Neuronal stem cell (in vitro differentiated cells): Measurements from ENCODE around the gene MRGPRE.

Source experiments
- DNase-seq: peaks from one replicate; pipeline ENCODE4 v3.0.0-alpha.2; 2013; ENCODE audit warnings: low spot score
- H2AFZ ChIP-seq: one replicate; pipeline ENCODE4 v1.6.1; 2013; ENCODE audit warnings: mild to moderate bottlenecking, low read length, inconsistent platforms
- H2AK5ac ChIP-seq: 2 replicates; pipeline ENCODE4 v1.6.1; 2013; ENCODE audit warnings: low read depth, mild to moderate bottlenecking, inconsistent platforms, low read length, moderate library complexity, mixed read lengths
- H2BK120ac ChIP-seq: 2 replicates; pipeline ENCODE4 v1.6.1; 2013; ENCODE audit warnings: low read depth, mild to moderate bottlenecking, inconsistent platforms, low read length, moderate library complexity, mixed read lengths
- H2BK12ac ChIP-seq: one replicate; pipeline ENCODE4 v1.6.1; 2013; ENCODE audit warnings: low read length, inconsistent platforms
- H2BK15ac ChIP-seq: 2 replicates; pipeline ENCODE4 v1.6.1; 2013; ENCODE audit warnings: mild to moderate bottlenecking, low read length, inconsistent platforms, mixed read lengths
- H2BK5ac ChIP-seq: one replicate; pipeline ENCODE4 v1.6.1; 2013; ENCODE audit warnings: inconsistent platforms, mild to moderate bottlenecking, low read length, moderate library complexity
- H3K14ac ChIP-seq: one replicate; pipeline ENCODE4 v1.6.1; 2013; ENCODE audit warnings: low read length, inconsistent platforms
- H3K18ac ChIP-seq: 2 replicates; pipeline ENCODE4 v1.6.1; 2013; ENCODE audit warnings: low read length, inconsistent platforms
- H3K23ac ChIP-seq: 2 replicates; pipeline ENCODE4 v1.6.1; 2013; ENCODE audit warnings: low read depth, mild to moderate bottlenecking, mixed read lengths, low read length, inconsistent platforms; ENCODE audit not compliant: poor library complexity
- H3K27ac ChIP-seq: replicated peaks from 3 replicates; pipeline ENCODE4 v1.5.1; 2013; ENCODE audit warnings: low read length, inconsistent platforms
- H3K27me3 ChIP-seq, 3 experiments: 2 replicates each; pipeline ENCODE4 v1.6.1; 2013; ENCODE audit warnings: low read length in 3 of 3, mild to moderate bottlenecking in 2 of 3, inconsistent platforms in 1 of 3, low read depth in 1 of 3, mixed read lengths in 1 of 3, moderate library complexity in 1 of 3; ENCODE audit not compliant: control insufficient read depth in 3 of 3, insufficient read depth in 3 of 3
- H3K36me3 ChIP-seq, 2 donors: replicated peaks in 1 of 2; 2 replicates each; pipeline ENCODE4 v1.6.1; 2013; ENCODE audit warnings: low read length in 2 of 2; ENCODE audit not compliant: control insufficient read depth in 2 of 2, insufficient read depth in 2 of 2
- H3K4ac ChIP-seq: 2 replicates; pipeline ENCODE4 v1.6.1; 2013; ENCODE audit warnings: inconsistent platforms, mild to moderate bottlenecking, low read length, moderate library complexity
- H3K4me1 ChIP-seq, 2 donors: 1 replicate in 1 of 2; 2 replicates in 1 of 2; pipeline ENCODE4 v1.6.1; 2013; ENCODE audit warnings: low read length in 2 of 2, low read depth in 1 of 2; ENCODE audit not compliant: control insufficient read depth in 2 of 2, insufficient read depth in 1 of 2
- H3K4me2 ChIP-seq: one replicate; pipeline ENCODE4 v1.6.1; 2013; ENCODE audit warnings: mild to moderate bottlenecking, low read length, inconsistent platforms; ENCODE audit not compliant: insufficient read depth, poor library complexity, severe bottlenecking
- H3K4me3 ChIP-seq, 2 donors: 2 replicates each; pipeline ENCODE4 v1.5.1; 2013; ENCODE audit warnings: low read length in 2 of 2, mild to moderate bottlenecking in 2 of 2, inconsistent platforms in 1 of 2, moderate library complexity in 1 of 2
- H3K79me1 ChIP-seq: one replicate; pipeline ENCODE4 v1.6.1; 2013; ENCODE audit warnings: low read depth, mild to moderate bottlenecking, inconsistent platforms, low read length, moderate library complexity
- H3K9ac ChIP-seq: one replicate; pipeline ENCODE4 v1.6.1; 2013; ENCODE audit warnings: mild to moderate bottlenecking, low read depth, low read length, inconsistent platforms; ENCODE audit not compliant: poor library complexity
- H3K9me3 ChIP-seq, 2 donors: replicated peaks in 1 of 2; 2 replicates each; pipeline versions ENCODE3 to v1.6.1; 2013; ENCODE audit warnings: low read length in 2 of 2, mild to moderate bottlenecking in 2 of 2, inconsistent platforms in 1 of 2, low read depth in 1 of 2, mixed read lengths in 1 of 2, moderate library complexity in 1 of 2; ENCODE audit not compliant: control insufficient read depth in 2 of 2, insufficient read depth in 1 of 2
- H4K8ac ChIP-seq: one replicate; pipeline ENCODE4 v1.6.1; 2013; ENCODE audit warnings: low read depth, mild to moderate bottlenecking, inconsistent platforms, low read length, moderate library complexity
- H4K91ac ChIP-seq: one replicate; pipeline ENCODE4 v1.6.1; 2013; ENCODE audit warnings: low read length, low read depth, mild to moderate bottlenecking, inconsistent platforms; ENCODE audit not compliant: poor library complexity
- WGBS, 2 donors: extraction: QIAGEN DNeasy Blood & Tissue Kit; methylation state at CpG; one replicate each; pipeline ENCODE4 v1.1.7; 2013; ENCODE audit warnings: missing lambda C conversion rate in 2 of 2, mixed read lengths in 1 of 2; ENCODE audit not compliant: insufficient read length in 2 of 2, insufficient replicate concordance in 1 of 2; ENCODE audit errors: extremely low coverage in 2 of 2; 5-methylcytosine and 5-hydroxymethylcytosine counted together

Gene MRGPRE

DNA sequence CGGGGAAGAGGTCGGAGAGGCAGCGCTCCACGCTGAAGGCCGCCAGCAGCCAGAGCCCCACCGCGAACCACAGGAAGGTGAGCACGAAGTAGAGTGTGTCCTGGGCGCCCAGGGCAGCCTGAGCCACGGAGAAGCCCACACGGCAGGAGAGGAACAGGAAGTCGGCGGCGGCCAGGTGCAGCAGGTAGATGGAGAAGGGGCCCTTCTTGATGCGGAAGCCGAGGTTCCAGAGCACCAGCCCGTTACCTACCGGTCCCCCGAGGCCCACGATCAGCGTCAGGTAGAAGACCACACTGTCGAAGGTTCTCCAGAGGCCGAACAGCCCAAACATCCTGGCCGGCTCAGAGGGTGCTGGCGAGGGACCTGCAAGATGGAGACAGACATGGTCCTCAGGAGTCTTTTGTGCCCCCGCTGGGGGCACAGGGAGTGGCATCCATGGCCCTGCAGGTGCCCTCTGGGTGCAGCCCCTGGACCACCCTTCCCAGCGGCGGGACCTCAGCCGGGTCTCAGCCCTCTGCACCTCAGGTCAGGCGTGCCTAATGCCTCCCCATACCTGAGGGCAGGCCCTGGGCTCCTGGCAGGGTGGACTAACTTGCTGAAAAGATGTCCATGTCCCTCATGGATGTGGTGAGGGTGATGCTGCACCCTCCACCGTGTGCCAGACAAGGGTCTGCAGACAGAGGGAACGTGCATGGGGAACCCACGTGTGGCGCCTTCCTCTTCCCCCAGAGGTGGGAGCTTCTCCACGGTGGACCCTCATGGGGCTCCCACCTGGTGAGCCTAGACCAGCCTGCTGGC is 13.5 kb downstream of the MRGPRE start, which contains the start of gene MRGPRG:
MRGPRG (minus strand) TSS at position 331 of the 798 bp plus-strand sequence; CDS start at position 331, 0 bp downstream.
- H2AK5ac ChIP-seq: peak within 1 kb of the TSS; percentile 99
- H3K36me3 ChIP-seq: no peaks in the 10 kb centered on the region
- H3K23ac ChIP-seq: peak within 1 kb of the TSS; percentile 55
- H3K4me1 ChIP-seq: peaks cover 0 to 3% of the 10 kb centered on the region in 2 donors
- H3K18ac ChIP-seq: peak within 1 kb of the TSS; percentile 85
- no peak within 1 kb of the TSS for H4K91ac ChIP-seq
- peak within 1 kb of the TSS; percentile 75 for H2BK5ac ChIP-seq
- H3K4me2 ChIP-seq: no peak within 1 kb of the TSS
- peaks cover 3% of the 10 kb centered on the region for H3K79me1 ChIP-seq
- no peaks in the 10 kb centered on the region for H3K9me3 ChIP-seq
- H3K14ac ChIP-seq: peak within 1 kb of the TSS; percentile 71
- no peak within 1 kb of the TSS for H2AFZ ChIP-seq
- peak within 1 kb of the TSS; percentile 99 for H2BK12ac ChIP-seq
- H3K4ac ChIP-seq: peak within 1 kb of the TSS; percentile 98
- no CpG with 5 or more reads among the region's 35 CpGs for WGBS, 2 donors
- peak within 1 kb of the TSS; percentile 47 for H2BK120ac ChIP-seq
- H3K4me3 ChIP-seq: no peak within 1 kb of the TSS
- peak within 1 kb of the TSS; percentile 92 for H2BK15ac ChIP-seq
- H4K8ac ChIP-seq: peak within 1 kb of the TSS; percentile 17
- no peak for DNase-seq
- H3K9ac ChIP-seq: peak within 1 kb of the TSS; percentile 60
- H3K27ac ChIP-seq: no peak within 1 kb of the TSS
- peaks cover 0 to 36% (median 0%) of the 10 kb centered on the region in 3 experiments for H3K27me3 ChIP-seq

DNA sequence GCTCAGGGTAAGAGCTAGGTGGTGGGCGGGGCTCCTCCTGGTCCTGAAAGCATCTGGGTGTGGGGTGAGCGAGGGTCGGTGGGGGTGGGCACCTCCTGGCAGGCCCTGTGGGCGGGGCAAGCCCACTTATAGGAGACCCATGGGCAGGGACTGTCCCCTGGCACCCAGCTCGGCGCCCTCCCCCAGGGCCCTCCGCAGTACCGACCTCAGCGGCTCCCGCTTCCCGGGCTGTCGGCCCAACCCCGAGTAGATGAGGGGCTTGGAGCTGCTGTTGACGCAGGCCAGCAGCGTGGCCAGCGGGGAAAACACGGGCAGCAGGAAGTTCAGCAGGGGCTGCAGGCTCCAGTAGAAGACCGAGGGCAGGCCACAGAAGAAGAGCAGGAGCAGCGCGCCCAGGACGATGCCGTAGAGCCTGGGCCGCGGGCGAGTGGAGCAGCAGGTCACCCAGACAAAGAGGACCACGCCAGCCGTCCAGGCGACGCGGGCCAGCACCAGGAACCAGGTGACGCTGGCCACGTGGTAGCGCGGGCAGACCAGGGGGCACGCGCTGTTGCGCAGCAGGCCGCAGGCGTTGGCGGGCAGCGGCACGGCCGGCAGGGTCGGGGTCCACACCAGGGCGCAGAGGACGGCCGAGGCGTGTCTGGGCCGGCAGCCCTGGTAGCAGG is 14.3 kb downstream of the MRGPRE start:
- Histone ChIP-seq H2BK120ac (no peak overlapping the region), H3K14ac (peak overlapping the region; percentile 71), H3K23ac (peak overlapping the region; percentile 55), H3K4ac (peak overlapping the region; percentile 98), H3K4me3 (no peak overlapping the region), H3K27ac (no peak overlapping the region), H3K79me1 (peaks cover 3% of the 10 kb centered on the region), H2BK12ac (peak overlapping the region; percentile 99), H3K27me3 (peaks cover 0 to 33% (median 0%) of the 10 kb centered on the region in 3 experiments), H2AK5ac (peak overlapping the region; percentile 99), H4K91ac (no peak overlapping the region), H3K36me3 (no peaks in the 10 kb centered on the region), H3K4me2 (no peak overlapping the region), H3K9me3 (no peaks in the 10 kb centered on the region), H3K9ac (peak overlapping the region; percentile 60), H2BK15ac (peak overlapping the region; percentile 92), H2BK5ac (peak overlapping the region; percentile 75), H3K18ac (peak overlapping the region; percentile 85), H3K4me1 (no peaks in the 10 kb centered on the region), H4K8ac (no peak overlapping the region), H2AFZ (no peak overlapping the region)
- DNase-seq: no peak
- no CpG with 5 or more reads among the region's 49 CpGs for WGBS, 2 donors

GRCh38 chr11:3216027-3216525 is 16.1 kb downstream of the MRGPRE start:
- Histone ChIP-seq H2BK120ac (no peak overlapping the region), H3K9me3 (no peaks in the 10 kb centered on the region), H4K91ac (no peak overlapping the region), H2BK5ac (peak overlapping the region; percentile 66), H2AK5ac (peak overlapping the region; percentile 75), H3K23ac (no peak overlapping the region), H3K79me1 (peaks cover 3% of the 10 kb centered on the region), H3K18ac (peak overlapping the region; percentile 85), H3K4me1 (no peaks in the 10 kb centered on the region), H4K8ac (no peak overlapping the region), H3K14ac (no peak overlapping the region), H3K4me2 (no peak overlapping the region), H3K9ac (no peak overlapping the region), H3K27ac (no peak overlapping the region), H2BK12ac (peak overlapping the region; percentile 90), H3K27me3 (peaks cover 0 to 16% (median 0%) of the 10 kb centered on the region in 3 experiments), H3K4ac (peak overlapping the region; percentile 69), H2BK15ac (no peak overlapping the region), H3K4me3 (no peak overlapping the region), H3K36me3 (no peaks in the 10 kb centered on the region), H2AFZ (no peak overlapping the region)
- WGBS, 2 donors: no CpG with 5 or more reads among the region's 11 CpGs
- DNase-seq: no peak
